Lung (tissue), 12 donors: ENCODE data around the gene EXOC6B. TPM values are rescaled to one million over a fixed set of nuclear protein-coding genes. Genes with fewer than 3 reads are reported as not detected.

Source experiments
- ATAC-seq: fragments of 200-7000 bp; cut with Tn5 transposase; one replicate; pipeline ENCODE4 v1.9.1; 2020; ENCODE audit warnings: moderate number of reproducible peaks; ENCODE audit not compliant: insufficient read depth, low FRiP score
- DNase-seq, 3 donors: peaks; one replicate each; pipeline ENCODE4 v3.0.0-alpha.2; 2013 to 2017
- H3K27ac ChIP-seq, 2 donors: one replicate each; pipeline ENCODE4 v1.5.1; 2013; ENCODE audit warnings: mild to moderate bottlenecking in 2 of 2, moderate library complexity in 2 of 2, control low read depth in 1 of 2, inconsistent platforms in 1 of 2, low read depth in 1 of 2, low read length in 1 of 2
- H3K27me3 ChIP-seq, 3 donors: one replicate each; pipeline ENCODE4 v1.5.1; 2013; ENCODE audit warnings: low read length in 2 of 3; ENCODE audit not compliant: control insufficient read depth in 3 of 3, insufficient read depth in 3 of 3
- H3K36me3 ChIP-seq, 4 donors: one replicate each; pipeline ENCODE4 v1.5.1; 2013; ENCODE audit warnings: low read length in 4 of 4, mild to moderate bottlenecking in 1 of 4, moderate library complexity in 1 of 4; ENCODE audit not compliant: control insufficient read depth in 4 of 4, insufficient read depth in 4 of 4
- H3K4me1 ChIP-seq, 5 donors: one replicate each; pipeline ENCODE4 v1.5.1; 2013; ENCODE audit warnings: low read length in 5 of 5, mild to moderate bottlenecking in 2 of 5, moderate library complexity in 1 of 5; ENCODE audit not compliant: control insufficient read depth in 5 of 5, insufficient read depth in 5 of 5
- H3K4me3 ChIP-seq: one replicate; pipeline ENCODE4 v1.5.1; 2013; ENCODE audit warnings: mild to moderate bottlenecking, control low read depth, moderate library complexity
- H3K9ac ChIP-seq, 2 donors: one replicate each; pipeline ENCODE4 v1.5.1; 2013; ENCODE audit warnings: low read length in 2 of 2, control low read depth in 1 of 2; ENCODE audit not compliant: insufficient read depth in 1 of 2
- H3K9me3 ChIP-seq, 4 donors: one replicate each; pipeline ENCODE4 v1.5.1; 2013; ENCODE audit warnings: low read length in 3 of 4, mild to moderate bottlenecking in 1 of 4, moderate library complexity in 1 of 4; ENCODE audit not compliant: control insufficient read depth in 4 of 4, insufficient read depth in 3 of 4
- WGBS, 2 donors: extraction: QIAGEN DNeasy Blood & Tissue Kit; methylation state at CpG; one replicate each; pipeline ENCODE4 v1.1.7; 2013; 5-methylcytosine and 5-hydroxymethylcytosine counted together
- polyA plus RNA-seq, 2 donors: library from polyadenylated mRNA; stranded (reverse); fragments of 200-250 nt; gene quantifications; one replicate each; pipeline ENCODE4 v1.2.1, GENCODE V29; 2013
- total RNA-seq, 2 donors: library from RNA; depleted of rRNA in 1 of 2; stranded (reverse); fragments of >200 nt in 1 of 2; gene quantifications; one replicate each; pipeline ENCODE4 v1.2.1, GENCODE V29; 2014 to 2021
- TF ChIP-seq, protein P1 (sequence below): IDR thresholded peaks from 2 replicates; pipeline ENCODE4 v1.5.1; 2012; ENCODE audit warnings: mild to moderate bottlenecking; ENCODE audit errors: control extremely low read depth, extremely low read depth
- donor health status: control.
- donor health status: control.
- donor health status: Bipolar disorder and iron deficiency.
- donor health status: healthy.
- donor health status: DM: yes; HTN: yes; CAD: no.

EXOC6B gene
- total and polyA plus RNA-seq, 4 donors = 3.3 to 46.0 (median 12.7) TPM

DNA sequence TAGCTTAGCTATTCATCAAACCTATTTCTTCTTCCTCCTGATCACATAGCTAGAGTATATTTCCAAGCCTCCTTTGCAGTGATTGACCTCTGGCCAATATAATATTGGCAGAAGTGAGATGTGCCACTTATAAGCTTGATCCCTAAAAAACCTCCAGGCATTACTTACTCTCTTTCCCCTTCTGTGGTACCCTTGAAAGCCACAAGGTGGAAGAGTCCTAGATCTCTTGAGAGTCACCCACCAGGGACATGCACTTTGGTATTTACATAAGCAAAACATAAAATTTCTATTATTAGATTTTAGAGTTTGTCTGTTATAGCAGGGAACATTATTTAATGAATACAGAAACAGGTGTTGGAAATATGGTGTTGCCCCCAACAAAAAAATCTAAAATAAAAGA lies 112.0 kb downstream of the EXOC6B start:
- no peaks in the 10 kb centered on the region for H3K27me3 ChIP-seq
- no peak overlapping the region for H3K4me3 ChIP-seq
- peaks cover 0 to 13% (median 0%) of the 10 kb centered on the region in 5 donors for H3K4me1 ChIP-seq
- no peak for ATAC-seq
- no peak overlapping the region for H3K9ac ChIP-seq
- no peak for DNase-seq
- TF ChIP-seq, protein P1, sequence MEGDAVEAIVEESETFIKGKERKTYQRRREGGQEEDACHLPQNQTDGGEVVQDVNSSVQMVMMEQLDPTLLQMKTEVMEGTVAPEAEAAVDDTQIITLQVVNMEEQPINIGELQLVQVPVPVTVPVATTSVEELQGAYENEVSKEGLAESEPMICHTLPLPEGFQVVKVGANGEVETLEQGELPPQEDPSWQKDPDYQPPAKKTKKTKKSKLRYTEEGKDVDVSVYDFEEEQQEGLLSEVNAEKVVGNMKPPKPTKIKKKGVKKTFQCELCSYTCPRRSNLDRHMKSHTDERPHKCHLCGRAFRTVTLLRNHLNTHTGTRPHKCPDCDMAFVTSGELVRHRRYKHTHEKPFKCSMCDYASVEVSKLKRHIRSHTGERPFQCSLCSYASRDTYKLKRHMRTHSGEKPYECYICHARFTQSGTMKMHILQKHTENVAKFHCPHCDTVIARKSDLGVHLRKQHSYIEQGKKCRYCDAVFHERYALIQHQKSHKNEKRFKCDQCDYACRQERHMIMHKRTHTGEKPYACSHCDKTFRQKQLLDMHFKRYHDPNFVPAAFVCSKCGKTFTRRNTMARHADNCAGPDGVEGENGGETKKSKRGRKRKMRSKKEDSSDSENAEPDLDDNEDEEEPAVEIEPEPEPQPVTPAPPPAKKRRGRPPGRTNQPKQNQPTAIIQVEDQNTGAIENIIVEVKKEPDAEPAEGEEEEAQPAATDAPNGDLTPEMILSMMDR = no peak
- no peak overlapping the region for H3K27ac ChIP-seq
- H3K9me3 ChIP-seq = no peaks in the 10 kb centered on the region
- peaks cover 0 to 6% (median 0%) of the 10 kb centered on the region in 4 donors for H3K36me3 ChIP-seq

GRCh38 chr2:72712977-72713376 lies 112.9 kb downstream of the EXOC6B start:
- Histone ChIP-seq H3K36me3 (peaks cover 0 to 6% (median 0%) of the 10 kb centered on the region in 4 donors), H3K9me3 (no peaks in the 10 kb centered on the region), H3K4me1 (peaks cover 0 to 5% (median 0%) of the 10 kb centered on the region in 5 donors), H3K4me3 (no peak overlapping the region), H3K27ac (no peak overlapping the region), H3K9ac (no peak overlapping the region), H3K27me3 (no peaks in the 10 kb centered on the region)
- TF ChIP-seq, protein P1 = no peak
- DNase-seq (no peak), ATAC-seq (no peak)

GRCh38 chr2:72712304-72712703 lies 113.5 kb downstream of the EXOC6B start:
- H3K4me1 ChIP-seq = no peaks in the 10 kb centered on the region
- no peaks in the 10 kb centered on the region for H3K9me3 ChIP-seq
- ATAC-seq = no peak
- TF ChIP-seq, protein P1 = no peak
- H3K9ac ChIP-seq = no peak overlapping the region
- H3K4me3 ChIP-seq = no peak overlapping the region
- DNase-seq = no peak
- peaks cover 0 to 6% (median 0%) of the 10 kb centered on the region in 4 donors for H3K36me3 ChIP-seq
- no peak overlapping the region for H3K27ac ChIP-seq
- no peaks in the 10 kb centered on the region for H3K27me3 ChIP-seq

- 82 to 90% methylated on average over 1 of the region's 1 CpG for WGBS, 2 donors
- Histone ChIP-seq H3K9me3 (no peaks in the 10 kb centered on the region), H3K27ac (no peak overlapping the region)
These were observed 115.2 kb downstream of the EXOC6B start for GRCh38 chr2:72710418-72711152.

More at GRCh38 chr2:72710418-72711152, 115.2 kb downstream of the EXOC6B start:
- TF ChIP-seq, protein P1 = no peak
- no peak overlapping the region for H3K9ac ChIP-seq
- no peak for ATAC-seq
- H3K4me1 ChIP-seq = no peaks in the 10 kb centered on the region
- no peak overlapping the region for H3K4me3 ChIP-seq
- no peak for DNase-seq
- no peaks in the 10 kb centered on the region for H3K27me3 ChIP-seq
- peaks cover 0 to 3% (median 0%) of the 10 kb centered on the region in 4 donors for H3K36me3 ChIP-seq
